HCT116 (cell line): ENCODE measurements around the gene ARRB2. TPM values are rescaled to one million over a fixed set of nuclear protein-coding genes. Genes with fewer than 3 reads are reported as not detected.
A peak's percentile ranks its signal among the peaks of the same experiment; 100 is the strongest.
"Not testable (repeated sequence)": the region's sequence is repeated elsewhere in the genome, so short reads cannot be mapped to it uniquely, and the experiment has no call there.

Experiments used
- ATAC-seq: fragments of 200-7000 bp; cut with Tn5 transposase; 2 replicates; pipeline ENCODE4 v1.9.1; 2020; ENCODE audit warnings: mild to moderate bottlenecking, moderate library complexity
- BruUV-seq: library from RNA; stranded (reverse); fragments of 400-500 nt; replicated peaks from 2 replicates; lab custom pipeline; 2021; lab: Mats Ljungman, UMichigan
- CTCF ChIA-PET: fragments of 300-600 bp; sonication (Branson Sonifier 250); formaldehyde crosslinking; loops from one replicate; lab custom pipeline; 2021; ENCODE audit warnings: antibody characterized with exemption; lab: Charles Lee
- POLR2A ChIA-PET: fragments of 300-600, 350-600 bp; sonication (Branson Sonifier 250); formaldehyde crosslinking; loops from one replicate; lab custom pipeline; 2021; ENCODE audit warnings: antibody characterized with exemption; lab: Charles Lee
- RAD21 ChIA-PET, 2 experiments: fragments of 300-600 bp; sonication (Branson Sonifier 250); formaldehyde crosslinking; loops; one replicate each; lab custom pipeline; 2023; ENCODE audit warnings: low total read pairs in 2 of 2; ENCODE audit not compliant: uncharacterized antibody in 2 of 2, unreplicated experiment in 2 of 2, low non-redundant PET in 1 of 2; lab: Charles Lee
- DNase-seq: peaks from one replicate; pipeline ENCODE4 v3.0.0-alpha.2; 2010; ENCODE audit warnings: low read depth, low spot score
- H2AFZ ChIP-seq: fragments of 200-600 bp; shearing (Covaris generic), sonication (generic); 2 replicates; pipeline ENCODE4 v1.6.1; 2017; ENCODE audit warnings: low read depth, mixed run types, mixed read lengths, antibody characterized with exemption, low read length; ENCODE audit not compliant: poor library complexity, severe bottlenecking
- H3K27ac ChIP-seq: 2 replicates; pipeline ENCODE4 v1.5.1; 2012; ENCODE audit warnings: low read depth, low read length
- H3K27me3 ChIP-seq: fragments of 200-600 bp; sonication (generic); 2 replicates; pipeline ENCODE4 v1.6.1; 2016; ENCODE audit warnings: mixed run types, low read length, mixed read lengths; ENCODE audit not compliant: insufficient read depth
- H3K36me3 ChIP-seq, 2 experiments: fragments of 200-500 bp in 1 of 2; fragments of 200-600 bp in 1 of 2; sonication (Bioruptor generic) in 1 of 2; sonication (generic) in 1 of 2; 2 replicates each; pipeline versions ENCODE4 v1.5.1 to v1.6.1; 2014 to 2016; ENCODE audit warnings: low read length in 2 of 2, inconsistent platforms in 1 of 2, mixed read lengths in 1 of 2, mixed run types in 1 of 2; ENCODE audit not compliant: insufficient read depth in 2 of 2, control insufficient read depth in 1 of 2
- H3K4me1 ChIP-seq, 2 experiments: fragments of 200-600 bp in 1 of 2; sonication (generic) in 1 of 2; 2 replicates each; pipeline versions ENCODE4 v1.5.1 to v1.6.1; 2012 to 2017; ENCODE audit warnings: low read length in 2 of 2, inconsistent platforms in 1 of 2, mild to moderate bottlenecking in 1 of 2, mixed read lengths in 1 of 2, mixed run types in 1 of 2, moderate library complexity in 1 of 2; ENCODE audit not compliant: insufficient read depth in 2 of 2, control insufficient read depth in 1 of 2
- H3K4me2 ChIP-seq: fragments of 200-600 bp; sonication (generic); 2 replicates; pipeline ENCODE4 v1.6.1; 2017; ENCODE audit warnings: mixed run types, low read length, mixed read lengths
- H3K4me3 ChIP-seq, 2 experiments: fragments of 200-600 bp in 1 of 2; sonication (generic) in 1 of 2; replicated peaks in 1 of 2; 2 replicates each; pipeline ENCODE4 v1.5.1; 2011 to 2016; ENCODE audit warnings: low read length in 2 of 2, control low read depth in 1 of 2, low read depth in 1 of 2, mild to moderate bottlenecking in 1 of 2, mixed read lengths in 1 of 2, mixed run types in 1 of 2
- H3K79me2 ChIP-seq: fragments of 200-600 bp; sonication (generic); 2 replicates; pipeline ENCODE4 v1.6.1; 2017; ENCODE audit warnings: mild to moderate bottlenecking, mixed run types, low read length, moderate library complexity, mixed read lengths; ENCODE audit not compliant: insufficient read depth
- H3K9ac ChIP-seq: fragments of 200-600 bp; sonication (generic); 2 replicates; pipeline ENCODE4 v1.6.1; 2016; ENCODE audit warnings: low read length, mixed read lengths
- H3K9me2 ChIP-seq: fragments of 200-600 bp; sonication (generic), shearing (Covaris generic); 2 replicates; pipeline ENCODE4 v1.6.1; 2017; ENCODE audit warnings: mixed run types, mild to moderate bottlenecking, moderate library complexity; ENCODE audit not compliant: insufficient read depth
- H3K9me3 ChIP-seq, 2 experiments: fragments of 200-500 bp in 1 of 2; fragments of 200-600 bp in 1 of 2; sonication (Bioruptor generic) in 1 of 2; sonication (generic) in 1 of 2; 2 replicates each; pipeline ENCODE4 v1.6.1; 2014 to 2017; ENCODE audit warnings: low read length in 2 of 2, mixed read lengths in 2 of 2, inconsistent platforms in 1 of 2, low read depth in 1 of 2, mild to moderate bottlenecking in 1 of 2, mixed run types in 1 of 2, moderate library complexity in 1 of 2; ENCODE audit not compliant: control insufficient read depth in 1 of 2, insufficient read depth in 1 of 2
- H4K20me1 ChIP-seq: fragments of 200-600 bp; sonication (generic), shearing (Covaris generic); 2 replicates; pipeline ENCODE4 v1.6.1; 2017; ENCODE audit warnings: mixed run types, mild to moderate bottlenecking, moderate library complexity; ENCODE audit not compliant: insufficient read depth
- ATF3 ChIP-seq: IDR thresholded peaks from 2 replicates; pipeline ENCODE4 v1.6.1; 2012
- CBX3 ChIP-seq: IDR thresholded peaks from 2 replicates; pipeline ENCODE4 v1.6.1; 2012; ENCODE audit warnings: low read depth
- CEBPB ChIP-seq: IDR thresholded peaks from 2 replicates; pipeline ENCODE4 v1.6.1; 2012; ENCODE audit warnings: low read depth
- CTCF ChIP-seq, 3 experiments: fragments of 200-600 bp in 1 of 3; sonication (generic) in 1 of 3; IDR thresholded peaks in 2 of 3; conservative IDR thresholded peaks in 1 of 3; 2 replicates each; pipeline ENCODE4 v1.5.1; 2012 to 2017; ENCODE audit warnings: low read depth in 2 of 3, low read length in 2 of 3, antibody characterized with exemption in 1 of 3, borderline replicate concordance in 1 of 3, control low read depth in 1 of 3, mild to moderate bottlenecking in 1 of 3, mixed read lengths in 1 of 3, mixed run types in 1 of 3, moderate library complexity in 1 of 3; ENCODE audit not compliant: insufficient read depth in 1 of 3
- ELF1 ChIP-seq: IDR thresholded peaks from 2 replicates; pipeline ENCODE4 v1.6.1; 2012; ENCODE audit warnings: low read depth, borderline replicate concordance
- EZH2 ChIP-seq: fragments of 200-600 bp; sonication (generic); IDR thresholded peaks from 2 replicates; pipeline ENCODE4 v1.6.1; 2017; ENCODE audit warnings: antibody characterized with exemption, mixed run types
- EZH2phosphoT487 ChIP-seq: fragments of 200-600 bp; IDR thresholded peaks from 2 replicates; pipeline ENCODE4 v1.6.1; 2018; ENCODE audit warnings: antibody characterized with exemption, borderline replicate concordance
- FOSL1 ChIP-seq: IDR thresholded peaks from 2 replicates; pipeline ENCODE4 v1.6.1; 2012; ENCODE audit warnings: low read depth
- JUND ChIP-seq: IDR thresholded peaks from 2 replicates; pipeline ENCODE4 v1.6.1; 2012
- MAX ChIP-seq: IDR thresholded peaks from 2 replicates; pipeline ENCODE4 v1.6.1; 2012
- POLR2A ChIP-seq: IDR thresholded peaks from 2 replicates; pipeline ENCODE4 v1.7.0; 2011; ENCODE audit warnings: borderline replicate concordance; ENCODE audit not compliant: insufficient read depth, insufficient read length; ENCODE audit errors: extremely low read depth
- RAD21 ChIP-seq: IDR thresholded peaks from 2 replicates; pipeline ENCODE4 v1.6.1; 2012; ENCODE audit warnings: low read depth, mild to moderate bottlenecking
- REST ChIP-seq: IDR thresholded peaks from 2 replicates; pipeline ENCODE4 v1.6.1; 2012; ENCODE audit warnings: low read depth
- SIN3A ChIP-seq: IDR thresholded peaks from 2 replicates; pipeline ENCODE4 v1.6.1; 2012; ENCODE audit warnings: low read depth
- SP1 ChIP-seq: IDR thresholded peaks from 2 replicates; pipeline ENCODE4 v1.6.1; 2012; ENCODE audit warnings: low read depth
- YY1 ChIP-seq: IDR thresholded peaks from 2 replicates; pipeline ENCODE4 v1.6.1; 2011; ENCODE audit warnings: low read length, low read depth, moderate library complexity, mild to moderate bottlenecking; ENCODE audit not compliant: insufficient replicate concordance; ENCODE audit errors: extremely low read depth
- intact Hi-C: fragments of 100-400 bp; cut with micrococcal nuclease; formaldehyde crosslinking; loops from 2 replicates; pipeline ENCODE4 v1.10.0; 2022
- total RNA-seq: library from RNA; stranded (reverse); gene quantifications from one replicate; pipeline ENCODE4 v1.2.1, GENCODE V29; 2021; ENCODE audit not compliant: unreplicated experiment

ARRB2 gene
- total RNA-seq, 1 experiment from 2014 or later = 70.8 TPM

GRCh38 chr17:4704574-4704907 is 5.9 kb upstream of the ARRB2 start:
- intact Hi-C loops, CTCF ChIA-PET, RAD21 ChIA-PET, H4K20me1 ChIP-seq, H3K9me3 ChIP-seq, DNase-seq, H3K36me3 ChIP-seq, POLR2A ChIA-PET, H3K9me2 ChIP-seq, H2AFZ ChIP-seq, H3K27me3 ChIP-seq: not testable (repeated sequence)
- H3K4me1 ChIP-seq = peaks cover 10 to 46% of the 10 kb centered on the region in 2 experiments
- peaks cover 53% of the 10 kb centered on the region for H3K79me2 ChIP-seq
- H3K4me2 ChIP-seq = peak overlapping the region; percentile 96
- peak; percentile 5; the same call in 1 of the 2 replicates for ATAC-seq
- peak overlapping the region; percentile 99 to 100 for H3K4me3 ChIP-seq
- peak overlapping the region; percentile 100 for H3K9ac ChIP-seq
- TSS peak; percentile 87 for BruUV-seq
- peak overlapping the region; percentile 72 for H3K27ac ChIP-seq

GRCh38 chr17:4704991-4705390 is 5.4 kb upstream of the ARRB2 start:
- BruUV-seq = no TSS peak
- no peaks in the 10 kb centered on the region for H3K9me3 ChIP-seq
- RAD21 ChIA-PET = no interaction called here
- H3K79me2 ChIP-seq = peaks cover 49% of the 10 kb centered on the region
- peak overlapping the region; percentile 100 for H3K9ac ChIP-seq
- TF ChIP-seq RAD21 = no peak
- TF ChIP-seq YY1 = no peak
- TF ChIP-seq FOSL1 = no peak
- no peak for TF ChIP-seq CBX3
- TF ChIP-seq EZH2 = no peak
- TF ChIP-seq SP1 = no peak
- TF ChIP-seq CTCF (IDR thresholded peaks at IDR 0.05 in 2 of 3, conservative IDR thresholded peaks at IDR 0.05 in 1 of 3; ENCODE audit: borderline replicate concordance in 1 of 3, insufficient read depth in 1 of 3, low read depth in 2 of 3, low read length in 2 of 3) = no peak
- no peak for TF ChIP-seq SIN3A
- no peak for TF ChIP-seq POLR2A
- no peak for TF ChIP-seq EZH2phosphoT487
- TF ChIP-seq ELF1 = no peak
- TF ChIP-seq ATF3 = no peak
- TF ChIP-seq REST = no peak
- no peak for TF ChIP-seq CEBPB
- TF ChIP-seq MAX = no peak
- no peak for TF ChIP-seq JUND
- peaks cover 12 to 51% of the 10 kb centered on the region in 2 experiments for H3K4me1 ChIP-seq
- ATAC-seq = no peak
- intact Hi-C loops = no loop called here
- no peaks in the 10 kb centered on the region for H3K9me2 ChIP-seq
- POLR2A ChIA-PET = no interaction called here
- DNase-seq = no peak
- peak overlapping the region; percentile 72; the same call in 1 of the 2 replicates for H3K27ac ChIP-seq
- peak overlapping the region; percentile 99 to 100 for H3K4me3 ChIP-seq
- no peak overlapping the region for H2AFZ ChIP-seq
- H3K36me3 ChIP-seq = no peaks in the 10 kb centered on the region
- peak overlapping the region; percentile 96 for H3K4me2 ChIP-seq
- CTCF ChIA-PET = no interaction called here
- no peaks in the 10 kb centered on the region for H3K27me3 ChIP-seq
- no peaks in the 10 kb centered on the region for H4K20me1 ChIP-seq
